GM12878 (cell line): ENCODE data around the gene DOHH. TPM values are rescaled to one million over a fixed set of nuclear protein-coding genes. Genes with fewer than 3 reads are reported as not detected.

Experiments used
- ATAC-seq: fragments of 200-7000 bp; cut with Tn5 transposase; 3 replicates; pipeline ENCODE4 v1.9.1; 2020; ENCODE audit warnings: mild to moderate bottlenecking, moderate library complexity
- BruUV-seq: library from RNA; stranded (reverse); fragments of 400-500 nt; replicated peaks from 2 replicates; lab custom pipeline; 2021; lab: Mats Ljungman, UMichigan
- CTCF ChIA-PET: fragments of 300-600 bp; sonication (Branson Sonifier 250); formaldehyde crosslinking; extraction: SDS; loops from one replicate; lab custom pipeline; 2021; ENCODE audit warnings: inconsistent platforms; lab: Yijun Ruan, JAX
- POLR2A ChIA-PET: fragments of 350-600 bp; formaldehyde crosslinking; extraction: SDS; loops from one replicate; lab custom pipeline; 2021; ENCODE audit warnings: inconsistent platforms; lab: Charles Lee
- RAD21 ChIA-PET: fragments of 300-600 bp; sonication (Branson Sonifier 250); formaldehyde crosslinking; loops from one replicate; lab custom pipeline; 2023; ENCODE audit warnings: antibody characterized with exemption; ENCODE audit not compliant: unreplicated experiment; lab: Charles Lee
- SMC1A ChIA-PET: fragments of 300-600 bp; sonication (Branson Sonifier 250); formaldehyde crosslinking; loops from one replicate; lab custom pipeline; 2023; ENCODE audit not compliant: unreplicated experiment, uncharacterized antibody; lab: Charles Lee
- DNase-seq: peaks from one replicate; pipeline ENCODE4 v3.0.0-alpha.2; 2011; ENCODE audit warnings: low read depth, low spot score
- FAIRE-seq: peaks from 3 replicates; lab custom pipeline; 2011; peaks lifted over from hg19 to GRCh38; lab: Jason Lieb, UNC
- H2AFZ ChIP-seq: 2 replicates; pipeline ENCODE4 v1.6.0; 2011; ENCODE audit warnings: low read depth, low read length, control low read depth; ENCODE audit not compliant: control insufficient read depth
- H3K27ac ChIP-seq: 2 replicates; pipeline ENCODE4 v1.5.1; 2011; ENCODE audit warnings: control low read depth; ENCODE audit not compliant: control insufficient read depth, insufficient read depth
- H3K27me3 ChIP-seq, 2 experiments: replicated peaks in 1 of 2; 2 replicates each; pipeline versions ENCODE4 v1.6.0 to v1.6.1; 2011; ENCODE audit warnings: low read length in 1 of 2; ENCODE audit not compliant: control insufficient read depth in 2 of 2, insufficient read depth in 2 of 2
- H3K36me3 ChIP-seq, 2 experiments: 2 replicates each; pipeline ENCODE4 v1.5.1; 2011; ENCODE audit warnings: low read length in 1 of 2; ENCODE audit not compliant: control insufficient read depth in 2 of 2, insufficient read depth in 2 of 2
- H3K4me1 ChIP-seq: 2 replicates; pipeline ENCODE4 v1.6.1; 2011; ENCODE audit warnings: mild to moderate bottlenecking, low read length, moderate library complexity, mixed read lengths; ENCODE audit not compliant: control insufficient read depth, insufficient read depth
- H3K4me2 ChIP-seq: 2 replicates; pipeline ENCODE4 v1.6.0; 2011; ENCODE audit warnings: control low read depth; ENCODE audit not compliant: control insufficient read depth, insufficient read depth
- H3K4me3 ChIP-seq: fragments of 200-600 bp; sonication (generic); 2 replicates; pipeline ENCODE4 v1.5.1; 2016
- H3K79me2 ChIP-seq: 2 replicates; pipeline ENCODE4 v1.6.0; 2011; ENCODE audit warnings: low read length; ENCODE audit not compliant: control insufficient read depth, insufficient read depth
- H3K9ac ChIP-seq: 2 replicates; pipeline ENCODE4 v1.8.0; 2011; ENCODE audit warnings: low read length, control low read depth, mixed read lengths; ENCODE audit not compliant: control insufficient read depth, insufficient read depth
- H3K9me3 ChIP-seq: replicated peaks from 3 replicates; pipeline ENCODE4 v1.5.1; 2011; ENCODE audit warnings: mild to moderate bottlenecking, low read length; ENCODE audit not compliant: control insufficient read depth, insufficient read depth
- H4K20me1 ChIP-seq: 2 replicates; pipeline ENCODE4 v1.6.0; 2011; ENCODE audit not compliant: control insufficient read depth, insufficient read depth
- EZH2 ChIP-seq: IDR thresholded peaks from 2 replicates; pipeline ENCODE4 v1.6.1; 2012; ENCODE audit warnings: low read depth, mild to moderate bottlenecking, control low read depth, inconsistent platforms, low read length, borderline replicate concordance; ENCODE audit not compliant: control insufficient read depth
- IRF3 ChIP-seq: fragments of 450-650 bp; IDR thresholded peaks from 2 replicates; pipeline ENCODE4 v1.6.1; 2014; ENCODE audit warnings: mild to moderate bottlenecking
- NFYA ChIP-seq: IDR thresholded peaks from 2 replicates; pipeline ENCODE4 v1.6.1; 2011; ENCODE audit warnings: low read depth, mild to moderate bottlenecking, low read length, improper control_type of control experiment, borderline replicate concordance
- RFX5 ChIP-seq: IDR thresholded peaks from 2 replicates; pipeline ENCODE4 v1.6.1; 2011; ENCODE audit warnings: low read depth, low read length, improper control_type of control experiment
- WGBS: methylation state at CpG from one replicate; pipeline ENCODE4 v1.1.6; 2016; ENCODE audit warnings: low lambda C conversion rate; ENCODE audit not compliant: insufficient replicate concordance, insufficient coverage; ENCODE audit errors: missing lambda C conversion rate; 5-methylcytosine and 5-hydroxymethylcytosine counted together
- in situ Hi-C: fragments of 300-500 bp; cut with MboI; formaldehyde crosslinking; loops from 9 replicates; pipeline ENCODE4 v1.14.3; 2018; ENCODE audit warnings: mixed read lengths
- intact Hi-C: fragments of 100-400 bp; cut with micrococcal nuclease; formaldehyde crosslinking; loops from one replicate; pipeline ENCODE4 v1.14.2; 2022; ENCODE audit not compliant: unreplicated experiment
- polyA plus RNA-seq, 11 experiments: library from polyadenylated mRNA; depleted of rRNA in 4 of 11; unstranded in 6 of 11; stranded (reverse) in 5 of 11; fragments of >200 nt; fragmentation: Nextera tagmentation in 4 of 11; fragmentation: Illumina TruSeq in 1 of 11; extraction: Ambion mirVana in 4 of 11; extraction: Trizol in 1 of 11; gene quantifications; 1 replicate in 1 of 11; 2 replicates in 10 of 11; pipeline versions ENCODE4 v1.2.1 to v1.2.3, GENCODE V29; 2011 to 2016; ENCODE audit warnings: inconsistent platforms in 2 of 11, missing spikeins in 2 of 11, low read depth in 1 of 11
- total RNA-seq, 4 experiments: library from RNA; depleted of rRNA in 3 of 4; stranded (reverse); fragments of >200 nt in 3 of 4; fragmentation: Illumina TruSeq in 1 of 4; extraction: Trizol in 1 of 4; gene quantifications; 2 replicates each; pipeline versions ENCODE4 v1.2.1 to v1.2.3, GENCODE V29; 2013 to 2021
- TF ChIP-seq, protein P1 (sequence below): IDR thresholded peaks from 2 replicates; pipeline ENCODE4 v1.6.1; 2011; ENCODE audit warnings: borderline replicate concordance, low read depth, mild to moderate bottlenecking, moderate library complexity, low read length; ENCODE audit not compliant: insufficient read depth, poor library complexity, severe bottlenecking
- TF ChIP-seq, protein P2 (sequence below): fragments of 450-650 bp; IDR thresholded peaks from 2 replicates; pipeline ENCODE4 v1.6.1; 2017; ENCODE audit warnings: mild to moderate bottlenecking

DOHH gene
- total and polyA plus RNA-seq, 10 of the 15 experiments (the other 5 are each of a cell fraction or from before 2014, with no cell fraction given) = 0.11 to 28.6 (median 11.7) TPM

- Histone ChIP-seq H3K36me3 (peaks cover 6 to 19% of the 10 kb centered on the region in 2 experiments), H3K9me3 (no peaks in the 10 kb centered on the region; the same call in 2 of the 3 replicates), H3K27me3 (no peaks in the 10 kb centered on the region), H3K79me2 (no peaks in the 10 kb centered on the region; the same call in 1 of the 2 replicates), H2AFZ (no peak overlapping the region), H3K27ac (no peak overlapping the region), H3K9ac (no peak overlapping the region), H3K4me1 (no peaks in the 10 kb centered on the region), H3K4me3 (no peak overlapping the region), H4K20me1 (no peaks in the 10 kb centered on the region), H3K4me2 (no peak overlapping the region)
- 94% methylated on average over 16 of the region's 16 CpGs for WGBS
- TF ChIP-seq, protein P1, sequence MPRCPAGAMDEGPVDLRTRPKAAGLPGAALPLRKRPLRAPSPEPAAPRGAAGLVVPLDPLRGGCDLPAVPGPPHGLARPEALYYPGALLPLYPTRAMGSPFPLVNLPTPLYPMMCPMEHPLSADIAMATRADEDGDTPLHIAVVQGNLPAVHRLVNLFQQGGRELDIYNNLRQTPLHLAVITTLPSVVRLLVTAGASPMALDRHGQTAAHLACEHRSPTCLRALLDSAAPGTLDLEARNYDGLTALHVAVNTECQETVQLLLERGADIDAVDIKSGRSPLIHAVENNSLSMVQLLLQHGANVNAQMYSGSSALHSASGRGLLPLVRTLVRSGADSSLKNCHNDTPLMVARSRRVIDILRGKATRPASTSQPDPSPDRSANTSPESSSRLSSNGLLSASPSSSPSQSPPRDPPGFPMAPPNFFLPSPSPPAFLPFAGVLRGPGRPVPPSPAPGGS = no peak
- no peak for TF ChIP-seq EZH2
- no peak for TF ChIP-seq IRF3
- TF ChIP-seq, protein P2, sequence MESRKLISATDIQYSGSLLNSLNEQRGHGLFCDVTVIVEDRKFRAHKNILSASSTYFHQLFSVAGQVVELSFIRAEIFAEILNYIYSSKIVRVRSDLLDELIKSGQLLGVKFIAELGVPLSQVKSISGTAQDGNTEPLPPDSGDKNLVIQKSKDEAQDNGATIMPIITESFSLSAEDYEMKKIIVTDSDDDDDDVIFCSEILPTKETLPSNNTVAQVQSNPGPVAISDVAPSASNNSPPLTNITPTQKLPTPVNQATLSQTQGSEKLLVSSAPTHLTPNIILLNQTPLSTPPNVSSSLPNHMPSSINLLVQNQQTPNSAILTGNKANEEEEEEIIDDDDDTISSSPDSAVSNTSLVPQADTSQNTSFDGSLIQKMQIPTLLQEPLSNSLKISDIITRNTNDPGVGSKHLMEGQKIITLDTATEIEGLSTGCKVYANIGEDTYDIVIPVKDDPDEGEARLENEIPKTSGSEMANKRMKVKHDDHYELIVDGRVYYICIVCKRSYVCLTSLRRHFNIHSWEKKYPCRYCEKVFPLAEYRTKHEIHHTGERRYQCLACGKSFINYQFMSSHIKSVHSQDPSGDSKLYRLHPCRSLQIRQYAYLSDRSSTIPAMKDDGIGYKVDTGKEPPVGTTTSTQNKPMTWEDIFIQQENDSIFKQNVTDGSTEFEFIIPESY = no peak
- no peak for TF ChIP-seq RFX5
- TF ChIP-seq NFYA = no peak
- FAIRE-seq (no peak), ATAC-seq (no peak), DNase-seq (no peak)
- ChIA-PET SMC1A (no interaction called here), CTCF (no interaction called here), RAD21 (no interaction called here), POLR2A (no interaction called here)
- in situ Hi-C loops (no loop called here), intact Hi-C loops (no loop called here)
- no TSS peak for BruUV-seq
Measured at GRCh38 chr19:3492919-3493318, 7.6 kb downstream of the DOHH start.
